Anterior cingulate cortex (tissue), 58 donors: ENCODE data around the gene CCDC7.
"Not testable (repeated sequence)": the region's sequence is repeated elsewhere in the genome, so short reads cannot be mapped to it uniquely, and the experiment has no call there.

Source experiments
- DNase-seq, 58 donors: peaks; one replicate each; lab custom pipeline; 2025; lab: John Stamatoyannopoulos, UW

CCDC7 gene

DNA sequence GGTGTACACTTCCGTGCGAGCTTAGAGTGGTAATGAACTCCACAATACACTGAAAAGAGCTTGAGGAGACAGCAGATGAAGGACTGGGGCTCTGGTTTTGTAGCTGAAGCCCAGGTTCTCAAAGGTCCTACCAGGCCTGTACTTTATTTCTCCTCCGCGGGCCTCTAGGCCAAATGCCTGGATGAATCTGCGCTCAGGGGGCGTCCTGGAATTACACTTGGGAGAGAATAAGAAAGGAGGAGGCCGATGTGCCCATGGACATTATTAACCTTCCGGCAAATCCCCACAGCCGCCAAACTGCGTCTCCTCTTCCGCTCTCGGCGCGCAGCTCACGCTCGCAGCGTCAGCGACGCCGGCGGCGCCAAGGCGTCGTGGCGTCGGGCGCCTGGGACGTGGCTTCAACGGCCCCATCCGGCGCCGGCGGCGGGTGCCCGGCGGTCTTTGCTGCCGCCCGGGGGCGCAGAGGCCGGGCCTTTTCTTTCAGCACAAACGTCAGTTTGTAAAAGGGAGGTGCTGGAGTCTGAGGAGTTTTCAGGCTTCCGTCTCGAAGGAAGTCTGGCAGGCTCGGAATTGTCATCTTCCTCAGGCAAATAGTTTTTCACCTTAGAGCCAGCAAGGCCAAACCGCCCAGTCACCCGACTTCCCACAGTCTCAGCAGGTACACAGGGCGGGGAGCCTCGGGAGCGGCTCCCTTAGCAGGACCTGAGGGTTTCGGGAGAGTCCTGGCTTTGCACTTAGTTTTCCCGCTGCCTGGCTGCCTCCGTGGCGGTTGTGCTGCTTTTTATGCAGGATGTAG is at the start of gene CCDC7:
Gene CCDC7 (plus strand): TSS at position 401 of the 796 bp plus-strand sequence. CDS start 5,503 bp downstream, outside the sequence.
- DNase-seq: peak; percentile 20 to 87 (median 75)

DNA sequence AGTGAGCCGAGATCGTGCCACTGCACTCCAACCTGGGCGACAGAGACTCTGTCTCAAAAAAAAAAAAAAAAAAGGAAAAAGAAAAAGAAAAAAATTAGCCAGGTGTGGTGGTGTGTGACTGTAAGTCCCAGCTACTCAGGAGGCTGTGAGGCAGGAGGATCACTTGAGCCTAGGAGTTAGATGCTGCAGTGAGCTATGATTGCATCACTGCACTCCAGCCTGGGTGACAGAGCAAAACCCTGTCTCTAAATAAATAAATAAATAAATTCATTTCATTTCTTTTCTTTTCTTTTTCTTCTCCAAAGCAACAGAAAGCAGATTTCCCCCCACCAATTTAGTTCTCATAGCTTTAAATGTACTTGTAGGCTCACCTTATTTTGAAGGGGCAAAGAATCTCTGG is 48.8 kb upstream of the CCDC7 start:
- not testable (repeated sequence) for DNase-seq

DNA sequence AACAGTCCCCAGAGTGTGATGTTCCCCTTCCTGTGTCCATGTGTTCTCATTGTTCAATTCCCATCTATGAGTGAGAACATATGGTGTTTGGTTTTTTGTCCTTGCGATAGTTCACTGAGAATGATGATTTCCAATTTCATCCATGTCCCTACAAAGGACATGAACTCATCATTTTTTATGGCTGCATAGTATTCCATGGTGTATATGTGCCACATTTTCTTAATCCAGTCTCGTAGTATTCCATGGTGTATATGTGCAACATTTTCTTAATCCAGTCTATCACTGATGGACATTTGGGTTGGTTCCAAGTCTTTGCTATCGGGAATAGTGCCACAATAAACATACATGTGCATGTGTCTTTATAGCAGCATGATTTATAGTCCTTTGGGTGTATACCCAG is 46.2 kb upstream of the CCDC7 start:
- DNase-seq: not testable (repeated sequence)

DNA sequence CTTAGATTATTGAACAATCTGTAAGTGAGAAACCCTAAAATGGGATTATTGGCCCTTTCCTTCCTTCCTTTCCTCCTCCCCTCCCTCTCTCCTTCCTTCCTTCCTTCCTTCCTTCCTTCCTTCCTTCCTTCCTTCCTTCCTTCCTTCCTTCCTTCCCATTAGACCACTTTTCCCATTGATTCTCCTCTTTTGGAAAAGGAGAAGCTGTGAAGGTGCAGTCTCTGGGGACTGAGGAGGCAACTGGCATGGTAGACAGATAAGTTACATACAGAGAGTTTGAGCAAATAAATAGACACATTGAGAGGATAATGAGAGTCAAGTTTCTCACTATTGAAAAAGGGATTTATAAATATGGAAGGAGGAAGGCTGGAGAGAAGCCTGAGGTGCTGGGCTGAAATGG is 45.0 kb upstream of the CCDC7 start:
- DNase-seq: no peak

DNA sequence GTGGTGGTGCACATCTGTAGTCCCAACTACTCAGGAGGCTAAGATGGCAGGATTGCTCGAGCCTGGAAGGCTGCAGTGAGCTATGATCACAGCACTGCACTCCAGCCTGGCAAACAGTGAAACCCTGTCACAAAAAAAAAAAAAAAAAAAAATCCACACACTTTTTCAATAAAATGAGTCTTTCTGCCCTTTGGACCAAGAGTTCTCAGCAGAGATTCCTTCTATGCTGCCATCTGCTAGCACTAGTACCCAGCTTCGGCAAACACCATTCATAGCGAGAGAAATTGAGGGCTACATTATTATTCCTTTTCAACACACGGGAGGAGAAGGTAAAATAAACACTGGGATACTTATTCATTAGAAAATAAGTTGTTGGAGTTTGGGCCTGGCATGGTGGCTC is 43.4 kb upstream of the CCDC7 start:
- no peak for DNase-seq

DNA sequence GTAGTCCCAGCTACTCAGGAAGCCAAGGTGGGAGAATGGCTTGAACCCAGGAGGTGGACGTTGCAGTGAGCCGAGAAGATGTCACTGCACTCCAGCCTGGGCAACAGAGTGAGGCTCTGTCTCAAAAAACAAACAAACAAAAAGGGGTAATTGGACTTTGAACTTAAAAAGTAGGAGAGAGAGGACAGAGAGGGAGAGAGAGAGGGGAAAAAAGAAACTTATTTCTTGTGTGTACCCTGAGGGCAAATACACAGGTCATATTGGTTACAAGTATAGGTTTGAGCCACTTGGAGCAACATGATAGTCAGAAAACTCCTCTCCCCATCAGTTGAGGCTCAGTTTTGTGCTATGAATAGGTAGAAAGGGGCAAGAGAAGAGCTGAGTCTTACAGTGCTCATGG is 42.8 kb upstream of the CCDC7 start:
- no peak for DNase-seq

DNA sequence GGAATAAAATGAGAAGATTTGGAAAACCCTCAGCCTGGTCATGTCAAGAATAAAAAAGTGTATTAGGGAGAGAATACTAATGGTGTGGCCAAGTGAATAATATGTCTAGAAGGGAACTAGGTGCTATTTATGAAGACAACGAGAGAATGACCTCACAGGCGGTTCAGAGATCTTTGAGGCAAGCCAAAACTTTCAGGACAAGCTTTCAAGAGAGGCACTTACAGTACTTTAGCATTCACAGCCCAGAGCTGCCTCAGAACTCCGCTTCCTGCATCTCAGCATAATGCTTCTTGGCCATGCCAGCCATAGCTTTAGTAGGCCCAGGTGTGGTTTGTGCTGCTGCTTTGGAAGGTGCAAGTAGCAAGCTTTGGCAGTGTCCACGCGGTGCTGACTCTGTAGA is 37.2 kb upstream of the CCDC7 start:
- DNase-seq: no peak

DNA sequence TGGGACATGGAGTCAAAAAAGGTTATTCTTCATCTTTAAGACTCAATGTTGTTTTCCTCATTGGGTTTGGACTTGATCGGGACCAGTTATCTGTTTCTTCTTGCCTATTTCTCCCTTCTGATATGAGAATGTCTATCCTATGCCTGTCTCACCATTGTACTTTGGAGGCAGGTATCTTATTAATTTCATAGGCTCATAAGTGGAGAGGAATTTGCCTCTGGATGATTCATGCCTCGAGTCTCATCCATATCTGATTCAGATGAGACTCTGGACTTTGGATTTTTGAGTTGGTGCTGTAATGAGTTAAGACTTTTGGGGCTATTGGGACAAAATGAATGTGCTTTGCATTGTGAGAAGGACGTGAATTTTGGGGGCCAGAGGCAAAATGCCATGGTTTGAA is 36.2 kb upstream of the CCDC7 start:
- DNase-seq: no peak

DNA sequence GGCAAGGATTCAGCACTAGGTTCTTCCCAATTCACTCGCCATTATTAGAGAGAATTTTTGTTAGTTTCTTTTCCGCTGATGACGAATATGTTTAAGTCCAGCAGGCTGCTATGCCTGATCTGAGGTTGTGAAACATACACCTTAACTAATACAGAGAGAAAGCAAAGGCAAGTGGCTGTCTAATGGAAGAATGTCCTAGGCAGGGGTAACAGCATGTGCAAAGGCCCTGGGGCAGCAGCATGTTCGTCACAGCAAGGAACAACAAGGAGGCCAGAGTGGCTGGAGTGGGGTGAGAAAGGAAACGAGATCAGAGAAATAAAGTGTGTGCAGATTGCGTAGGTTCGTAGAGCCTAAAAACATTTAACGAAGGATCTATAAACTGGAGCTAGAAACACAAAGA is 35.4 kb upstream of the CCDC7 start:
- no peak for DNase-seq

DNA sequence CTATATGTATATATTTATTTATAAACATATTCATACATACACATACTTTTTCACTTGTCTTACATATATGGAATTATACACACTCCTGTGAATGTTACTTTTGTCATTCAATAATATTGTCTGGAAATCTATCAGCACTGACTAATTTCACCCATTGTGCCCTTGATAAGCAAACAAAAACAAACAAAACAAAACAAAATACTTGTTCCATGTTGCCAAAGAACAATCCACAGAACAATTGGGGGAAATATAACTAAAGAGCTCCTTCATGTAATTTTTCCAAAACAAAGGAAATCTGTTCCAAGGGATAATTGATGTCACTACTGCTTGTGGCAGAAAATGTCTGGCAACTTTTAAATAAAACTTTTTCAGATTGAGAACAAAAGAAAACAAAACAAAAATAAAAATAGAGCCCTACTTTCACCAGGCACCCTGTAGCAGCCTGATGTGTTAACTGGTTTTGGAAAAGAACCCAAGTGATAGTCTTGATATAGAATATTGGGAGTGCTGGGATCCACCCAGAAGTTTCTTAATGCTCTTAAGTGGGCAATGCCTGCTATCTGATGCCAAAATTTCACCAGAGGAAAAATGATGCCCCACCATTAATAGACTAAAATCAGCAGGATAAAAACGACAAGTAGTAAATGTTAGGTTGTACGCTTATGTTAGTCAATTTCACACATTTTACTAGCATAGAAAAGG is 34.0 kb upstream of the CCDC7 start:
- no peak for DNase-seq

DNA sequence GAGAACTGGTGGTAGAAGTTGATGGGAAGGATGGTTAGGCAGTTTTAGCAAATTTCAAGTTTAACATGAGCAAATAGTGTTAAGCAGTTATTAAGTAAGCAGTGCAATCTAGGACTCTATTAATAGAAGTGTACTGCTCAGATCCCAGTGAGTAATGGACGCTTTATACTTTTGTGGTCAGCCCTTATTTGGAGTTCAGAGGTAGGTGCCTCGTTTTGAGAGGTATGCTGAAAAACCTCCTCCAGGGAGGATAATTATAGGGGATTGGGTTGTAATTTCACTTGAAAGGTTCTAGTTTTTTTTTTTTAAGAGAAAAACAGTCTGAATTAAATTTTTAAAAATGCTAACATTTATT is 33.5 kb upstream of the CCDC7 start:
- DNase-seq: no peak

DNA sequence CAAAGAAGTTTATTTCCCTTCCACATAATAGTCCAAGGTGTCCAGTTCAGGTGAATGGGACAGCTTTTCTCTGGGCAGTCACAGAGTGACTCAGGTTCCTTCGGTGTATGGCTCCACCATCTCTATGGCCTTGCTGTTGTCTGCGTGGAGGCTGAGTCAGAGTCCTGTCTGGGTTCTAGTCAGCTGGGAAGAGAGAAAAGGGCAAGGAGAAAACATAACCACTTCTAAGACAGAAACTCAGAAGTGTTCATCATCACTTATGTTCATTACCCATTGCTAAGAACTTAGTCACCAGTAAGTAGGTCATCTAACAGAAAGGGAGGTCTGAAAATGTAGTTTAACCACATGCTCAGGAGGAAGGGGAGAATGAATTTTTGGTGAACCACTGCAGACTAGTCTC is 32.4 kb upstream of the CCDC7 start:
- no peak for DNase-seq

DNA sequence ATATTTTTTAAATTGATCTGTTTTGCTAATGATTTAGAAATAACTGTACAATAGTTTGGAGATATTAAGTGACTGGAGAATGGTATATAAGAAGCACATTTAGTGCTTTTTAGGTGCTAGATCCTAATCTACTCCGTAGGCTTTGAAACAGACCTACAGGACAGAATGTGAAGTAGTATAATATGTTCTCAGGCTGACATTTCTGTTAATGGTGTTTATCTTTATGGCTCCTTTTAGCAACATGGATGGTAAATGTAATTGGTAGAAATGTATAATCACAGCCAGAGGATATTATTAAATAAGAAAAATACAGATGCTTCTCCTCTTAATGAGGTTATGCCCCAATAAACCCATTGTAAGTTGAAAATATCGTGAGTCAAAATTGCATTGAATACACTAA is 30.6 kb upstream of the CCDC7 start:
- no peak for DNase-seq

DNA sequence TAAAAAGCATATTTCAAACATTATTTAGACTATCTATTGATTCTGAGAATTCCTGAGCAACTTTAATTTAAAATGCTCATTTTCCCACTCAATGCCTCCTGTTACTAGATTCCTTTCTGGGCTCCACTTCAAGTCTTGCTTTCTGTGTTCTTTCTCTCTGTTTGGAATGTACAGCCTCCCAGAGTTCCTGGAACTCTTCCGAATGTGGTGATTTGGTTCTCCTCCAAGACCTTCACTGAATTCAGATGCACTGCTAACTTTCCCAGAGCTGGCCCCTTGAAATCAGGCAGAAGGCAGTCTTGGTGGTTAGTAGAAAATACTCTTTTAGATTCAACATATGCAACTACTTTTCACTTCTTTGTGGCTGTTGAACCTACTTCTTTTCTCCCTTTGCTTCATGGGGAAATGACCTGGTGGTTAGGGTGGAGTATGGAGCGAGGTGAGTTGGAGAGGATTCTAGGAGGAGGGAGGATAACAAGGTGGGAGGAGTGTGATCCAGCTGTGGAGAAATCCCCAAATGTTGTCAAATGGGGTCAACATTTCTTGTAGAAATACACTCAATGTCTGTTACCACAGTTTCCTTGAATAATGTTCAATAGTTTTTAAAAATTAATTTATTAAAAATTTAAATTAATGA is 27.9 kb upstream of the CCDC7 start:
- peak in 44 of 58 donors; percentile 1 to 79 (median 14) for DNase-seq

DNA sequence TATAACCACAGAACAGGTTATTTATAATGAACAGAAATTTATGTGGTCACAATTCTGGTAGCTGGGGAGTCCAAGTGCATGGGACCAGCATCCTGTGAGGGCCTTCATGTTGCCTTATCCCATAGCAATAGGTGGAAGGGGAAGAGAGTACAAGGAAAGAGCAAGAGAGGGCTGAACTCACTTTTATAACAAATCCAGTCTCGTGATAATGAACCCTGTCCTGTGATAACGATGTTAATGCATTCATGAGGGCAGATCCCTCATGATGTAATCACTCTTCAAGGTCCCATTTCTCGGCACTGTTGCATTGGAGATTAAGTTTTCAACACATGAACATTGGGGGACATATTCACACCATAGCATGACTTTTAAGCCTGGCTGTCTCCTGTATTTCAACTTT is 27.4 kb upstream of the CCDC7 start:
- DNase-seq: no peak

DNA sequence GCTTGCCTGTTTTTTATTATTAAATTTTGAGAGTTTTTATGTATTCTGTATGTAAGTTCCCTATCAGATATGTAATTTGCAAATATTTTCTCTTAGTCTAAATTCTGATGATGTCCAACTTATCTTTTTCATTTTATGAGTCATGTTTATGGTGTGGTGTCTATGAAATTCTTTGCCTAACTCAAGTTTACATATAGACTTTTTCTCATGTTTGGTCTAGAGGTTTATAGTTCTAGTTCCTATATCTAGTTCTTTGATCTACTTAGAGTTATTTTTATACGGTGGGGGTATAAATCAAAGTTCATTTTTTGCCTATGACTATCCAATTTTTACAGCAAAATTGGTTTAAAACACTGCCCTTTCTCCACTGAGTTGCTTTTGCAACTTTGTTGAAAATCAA is 26.3 kb upstream of the CCDC7 start:
- DNase-seq: no peak

DNA sequence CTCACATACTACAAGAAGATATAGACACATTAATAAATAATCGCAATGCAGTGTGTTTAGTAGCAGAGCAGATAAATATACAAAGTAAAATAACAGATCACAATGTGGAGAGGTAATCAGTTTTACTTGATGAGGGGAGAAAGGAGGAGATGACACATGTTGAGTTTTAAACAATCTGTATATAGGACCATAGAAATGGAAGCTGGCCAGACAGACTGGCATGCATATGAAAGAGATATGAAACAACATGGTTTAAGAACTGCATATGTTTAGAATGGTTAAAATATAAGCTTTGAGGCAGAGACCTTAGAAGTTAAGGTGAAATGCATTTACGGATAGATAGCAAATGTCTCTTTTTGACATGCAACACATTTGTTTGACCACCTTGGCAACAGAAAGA is 19.8 kb upstream of the CCDC7 start:
- DNase-seq: no peak

DNA sequence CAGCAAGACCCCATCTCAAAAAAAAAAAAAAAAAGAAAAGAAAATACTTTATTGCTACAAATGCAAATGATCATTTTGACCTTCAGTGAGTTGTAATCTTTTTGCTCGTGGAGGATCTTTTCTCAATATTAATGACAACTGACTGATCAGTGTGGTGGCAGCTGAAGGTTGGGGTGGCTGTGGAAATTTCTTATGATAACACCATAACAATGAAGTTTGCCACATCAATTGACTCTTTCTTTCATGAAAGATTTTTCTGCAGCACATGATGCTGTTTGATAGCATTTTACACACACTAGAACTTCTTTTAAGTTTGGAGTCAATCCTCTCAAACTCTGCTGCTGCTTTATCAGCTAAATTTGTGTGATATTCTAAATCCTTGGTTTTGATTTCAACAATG is 12.4 kb upstream of the CCDC7 start:
- DNase-seq: no peak

DNA sequence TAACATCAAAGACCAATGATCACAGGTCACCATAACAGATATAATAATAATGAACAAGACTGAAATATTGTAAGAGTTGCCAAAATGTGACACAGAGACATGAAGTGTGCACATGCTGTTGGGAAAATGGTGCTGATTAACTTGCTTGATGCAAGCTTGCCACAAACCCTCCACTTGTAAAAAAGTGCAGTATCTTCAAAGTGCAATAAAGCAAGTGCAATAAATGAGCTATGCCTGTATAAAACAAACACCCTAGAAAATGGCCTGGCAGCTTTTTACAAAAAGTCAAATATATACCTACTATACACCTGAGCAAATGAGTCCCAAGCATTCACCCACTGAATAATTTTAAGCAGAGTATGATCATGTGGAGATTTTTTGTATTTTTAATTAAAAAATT is 9.7 kb upstream of the CCDC7 start:
- DNase-seq: no peak

DNA sequence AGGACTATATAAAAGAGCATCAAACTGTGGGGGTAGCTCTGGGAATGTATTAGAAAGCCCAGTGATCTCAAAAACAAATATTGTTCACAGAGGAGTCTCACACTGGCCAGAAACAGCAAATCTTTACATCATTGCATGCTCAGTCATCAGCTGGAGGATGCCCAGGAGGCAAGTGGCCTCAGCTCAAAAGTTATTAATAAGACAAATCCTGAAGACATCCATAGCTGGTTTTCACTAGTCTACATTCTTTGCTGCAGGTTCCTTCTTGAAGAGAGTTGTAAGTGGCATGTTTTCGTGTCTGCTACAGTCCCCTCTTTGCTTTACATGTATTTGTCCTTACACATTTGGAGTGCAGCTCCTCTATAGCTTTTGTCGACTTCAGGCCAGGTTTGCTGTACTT is 8.6 kb upstream of the CCDC7 start:
- no peak for DNase-seq

DNA sequence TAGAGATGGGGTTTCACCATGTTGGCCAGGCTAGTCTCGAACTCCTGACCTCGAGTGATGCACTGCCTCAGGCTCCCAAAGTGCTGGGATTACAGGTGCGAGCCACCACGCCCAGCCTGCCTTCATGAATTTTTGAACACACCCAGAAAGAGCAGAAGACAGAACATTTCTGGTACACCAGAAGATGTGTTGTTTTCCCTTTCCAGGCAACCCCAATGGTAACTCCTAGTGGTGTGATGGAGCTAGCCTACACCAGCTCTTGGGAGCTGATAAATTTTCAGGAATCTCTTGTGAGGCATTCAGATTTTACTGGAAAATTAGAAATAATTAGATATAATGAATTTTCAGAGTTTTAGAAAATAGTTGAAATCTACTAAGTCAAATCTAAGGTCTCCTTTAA is 904 bp upstream of the CCDC7 start:
- DNase-seq: no peak
